C4-2B (cell line): ENCODE measurements around the gene MDFI.

ENCODE experiments used
- ZFX ChIP-seq: fragments of 450-650 bp; IDR thresholded peaks from 2 replicates; pipeline ENCODE4 v1.6.1; 2017
- TF ChIP-seq, protein P1 (sequence below): fragments of 450-650 bp; conservative IDR thresholded peaks from 2 replicates; pipeline ENCODE4 v1.5.1; 2017; ENCODE audit warnings: mild to moderate bottlenecking

DNA sequence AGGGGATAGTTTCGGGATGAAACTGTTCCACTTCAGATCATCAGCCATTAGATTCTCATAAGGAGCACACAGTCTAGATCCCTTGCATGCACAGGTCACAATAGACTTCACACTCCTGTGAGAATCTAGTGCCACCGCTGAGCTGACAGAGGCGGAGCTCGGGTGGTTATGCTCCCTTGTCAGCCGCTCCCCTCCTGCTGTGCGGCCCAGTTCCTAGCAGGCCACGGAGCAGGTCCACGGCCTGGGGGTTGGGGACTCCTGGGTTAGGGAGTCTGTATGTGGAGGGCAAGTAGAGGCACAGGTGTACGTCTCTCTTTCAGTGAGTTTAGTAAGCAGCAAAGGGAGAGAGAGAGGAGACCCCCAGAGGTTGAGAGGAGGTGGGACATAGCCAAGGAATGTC is 30.5 kb upstream of the MDFI start:
- TF ChIP-seq, protein P1, sequence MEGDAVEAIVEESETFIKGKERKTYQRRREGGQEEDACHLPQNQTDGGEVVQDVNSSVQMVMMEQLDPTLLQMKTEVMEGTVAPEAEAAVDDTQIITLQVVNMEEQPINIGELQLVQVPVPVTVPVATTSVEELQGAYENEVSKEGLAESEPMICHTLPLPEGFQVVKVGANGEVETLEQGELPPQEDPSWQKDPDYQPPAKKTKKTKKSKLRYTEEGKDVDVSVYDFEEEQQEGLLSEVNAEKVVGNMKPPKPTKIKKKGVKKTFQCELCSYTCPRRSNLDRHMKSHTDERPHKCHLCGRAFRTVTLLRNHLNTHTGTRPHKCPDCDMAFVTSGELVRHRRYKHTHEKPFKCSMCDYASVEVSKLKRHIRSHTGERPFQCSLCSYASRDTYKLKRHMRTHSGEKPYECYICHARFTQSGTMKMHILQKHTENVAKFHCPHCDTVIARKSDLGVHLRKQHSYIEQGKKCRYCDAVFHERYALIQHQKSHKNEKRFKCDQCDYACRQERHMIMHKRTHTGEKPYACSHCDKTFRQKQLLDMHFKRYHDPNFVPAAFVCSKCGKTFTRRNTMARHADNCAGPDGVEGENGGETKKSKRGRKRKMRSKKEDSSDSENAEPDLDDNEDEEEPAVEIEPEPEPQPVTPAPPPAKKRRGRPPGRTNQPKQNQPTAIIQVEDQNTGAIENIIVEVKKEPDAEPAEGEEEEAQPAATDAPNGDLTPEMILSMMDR: no peak
- no peak for TF ChIP-seq ZFX
